ENCODE data around the gene NDUFS8.

The NDUFS8 gene

GRCh38 chr11:68077617-68078582 is 47.4 kb downstream of the NDUFS8 start:
- no peak for DNase-seq (ENCODE audit: low read depth in 2 of 2)

- DNase-seq (ENCODE audit: low read depth in 2 of 2): no peak
Measured at GRCh38 chr11:68080860-68081259, 50.4 kb downstream of the NDUFS8 start.

- no peak for DNase-seq (ENCODE audit: low read depth in 2 of 2)
Measured at GRCh38 chr11:68081691-68082090, 51.2 kb downstream of the NDUFS8 start.

GRCh38 chr11:68082481-68082880 is 52.0 kb downstream of the NDUFS8 start:
- no peak for DNase-seq (ENCODE audit: low read depth in 2 of 2)

GRCh38 chr11:68083517-68083916 is 53.0 kb downstream of the NDUFS8 start:
- DNase-seq (ENCODE audit: low read depth in 2 of 2): no peak

Measured in stimulated activated CD8-positive, alpha-beta memory T cell treated with anti-CD3 and anti-CD28 coated beads, Interleukin-7, amount 100 ng/mL, for 4 hours (primary cell).